ENCODE measurements around the gene HDAC1.
"Not testable (repeated sequence)": the region's sequence is repeated elsewhere in the genome, so short reads cannot be mapped to it uniquely, and the experiment has no call there.

Gene HDAC1

GRCh38 chr1:32349211-32349708 is 57.4 kb downstream of the HDAC1 start:
- no peak for DNase-seq (ENCODE audit: low spot score)

GRCh38 chr1:32350785-32351398 is 59.0 kb downstream of the HDAC1 start:
- peak; percentile 62 for DNase-seq (ENCODE audit: low spot score)

GRCh38 chr1:32351399-32352238 is 59.7 kb downstream of the HDAC1 start:
- peak; percentile 85 for DNase-seq (ENCODE audit: low spot score)

DNA sequence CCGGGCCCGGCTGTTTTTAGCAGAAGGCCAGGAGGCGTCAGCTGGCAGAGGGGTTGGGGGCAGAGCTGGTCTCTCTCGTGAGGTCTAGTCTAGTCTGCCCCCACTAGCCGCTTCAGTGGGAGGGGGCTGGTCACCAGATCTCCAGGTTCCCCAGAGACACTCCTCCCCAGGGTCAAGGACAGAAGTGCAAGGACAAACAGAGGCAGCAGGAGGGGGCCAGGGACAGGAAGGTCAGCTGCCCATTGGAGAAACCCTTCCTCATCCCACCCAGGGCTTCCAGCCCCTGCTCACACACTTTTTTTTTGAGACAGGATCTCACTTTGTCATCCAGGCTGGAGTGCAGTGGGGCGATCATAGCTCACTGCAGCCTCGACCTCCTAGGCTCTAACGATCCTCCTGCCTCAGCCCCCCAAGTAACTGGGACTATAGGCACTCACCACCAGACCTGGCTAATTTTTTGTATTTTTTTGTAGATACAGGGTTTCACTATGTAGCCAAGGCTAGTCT is 60.4 kb downstream of the HDAC1 start:
- DNase-seq (ENCODE audit: low spot score) = no peak

DNA sequence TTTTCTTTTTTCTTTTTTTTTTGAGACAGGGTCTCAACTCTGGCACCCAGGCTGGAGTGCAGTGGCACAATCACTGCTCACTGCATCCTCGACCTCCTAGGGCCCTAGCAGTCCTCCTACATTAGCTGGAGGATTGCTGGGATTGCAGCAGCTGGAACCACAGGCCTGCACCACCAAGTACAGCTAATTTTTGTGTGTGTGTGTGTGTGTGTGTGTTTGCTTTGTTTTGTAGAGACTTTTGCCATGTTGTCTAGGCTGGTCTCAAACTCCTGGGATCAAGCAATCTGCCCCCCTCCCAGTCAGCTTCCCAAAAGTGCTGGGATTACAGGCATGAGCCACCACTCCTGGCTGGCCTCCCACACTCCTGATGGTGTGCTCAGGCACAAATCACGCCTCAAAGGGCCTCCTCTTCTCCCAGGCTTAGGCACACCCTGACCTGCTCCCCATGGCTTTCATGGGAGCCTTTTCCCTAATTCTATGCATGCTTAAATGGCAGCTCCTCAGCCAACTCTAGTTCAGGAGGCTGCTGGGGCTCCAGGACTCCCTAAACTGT is 61.0 kb downstream of the HDAC1 start:
- DNase-seq (ENCODE audit: low spot score) = no peak

GRCh38 chr1:32353431-32353830 is 61.5 kb downstream of the HDAC1 start:
- no peak for DNase-seq (ENCODE audit: low spot score)

DNA sequence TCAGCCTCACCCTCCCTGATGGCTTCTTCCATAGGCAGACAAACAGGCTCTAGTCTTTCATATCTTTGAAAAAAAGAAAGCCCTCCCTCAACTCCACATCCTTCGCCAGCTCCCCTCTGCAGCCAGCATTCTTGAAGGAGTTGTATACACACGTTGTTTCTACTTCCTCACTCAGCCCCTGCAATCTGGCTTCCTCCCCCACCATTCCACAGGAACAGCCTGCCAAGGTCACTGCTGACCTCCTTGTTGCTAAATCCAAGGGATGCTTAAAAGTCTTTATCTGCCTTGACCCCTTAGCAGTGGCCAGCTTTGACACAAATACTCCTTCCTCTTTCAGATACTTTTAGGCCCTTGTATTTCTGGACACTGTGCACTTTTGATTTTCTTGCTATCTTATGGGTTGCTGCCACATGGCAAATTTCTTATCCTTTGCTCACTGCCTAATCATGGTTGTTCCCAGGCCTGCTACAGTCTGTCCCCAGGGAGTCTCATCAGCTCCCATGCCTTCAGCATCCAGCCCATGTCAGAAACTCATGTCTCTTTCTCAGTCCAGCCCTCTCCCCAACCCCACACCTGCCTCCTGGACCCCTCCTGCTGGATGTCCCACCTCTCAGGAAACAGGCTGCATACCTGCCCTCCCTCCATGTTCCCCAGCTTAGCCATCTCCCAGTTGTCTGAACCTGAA is 62.1 kb downstream of the HDAC1 start:
- DNase-seq (ENCODE audit: low spot score) = no peak

GRCh38 chr1:32355778-32356177 is 63.9 kb downstream of the HDAC1 start:
- not testable (repeated sequence) for DNase-seq (ENCODE audit: low spot score)

- DNase-seq (ENCODE audit: low spot score) = no peak
These were observed 64.6 kb downstream of the HDAC1 start for GRCh38 chr1:32356478-32356877.

DNA sequence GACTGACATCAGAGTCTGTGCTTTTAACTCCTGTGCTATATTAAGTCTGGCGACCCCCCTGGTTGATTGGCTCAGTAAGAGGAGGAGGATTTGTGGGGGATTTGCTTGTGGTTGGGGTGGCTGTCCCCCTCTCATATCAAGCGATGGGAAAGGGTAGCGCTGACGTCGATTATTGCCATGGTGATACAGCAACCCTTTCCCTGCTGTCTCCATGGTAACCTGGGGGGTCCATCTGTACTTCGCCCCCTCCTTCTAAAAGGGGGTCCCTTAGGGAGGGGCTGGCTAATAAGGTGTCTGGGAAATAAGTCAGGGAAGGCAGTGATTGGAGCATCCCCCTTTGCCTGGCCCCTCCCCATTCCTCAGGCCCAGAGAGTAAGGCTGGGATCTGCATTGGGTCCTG is 65.7 kb downstream of the HDAC1 start:
- no peak for DNase-seq (ENCODE audit: low spot score)

GRCh38 chr1:32358435-32358834 is 66.6 kb downstream of the HDAC1 start:
- DNase-seq (ENCODE audit: low spot score) = no peak

- DNase-seq (ENCODE audit: low spot score) = no peak
These were observed 69.4 kb downstream of the HDAC1 start for GRCh38 chr1:32361308-32361673.

DNA sequence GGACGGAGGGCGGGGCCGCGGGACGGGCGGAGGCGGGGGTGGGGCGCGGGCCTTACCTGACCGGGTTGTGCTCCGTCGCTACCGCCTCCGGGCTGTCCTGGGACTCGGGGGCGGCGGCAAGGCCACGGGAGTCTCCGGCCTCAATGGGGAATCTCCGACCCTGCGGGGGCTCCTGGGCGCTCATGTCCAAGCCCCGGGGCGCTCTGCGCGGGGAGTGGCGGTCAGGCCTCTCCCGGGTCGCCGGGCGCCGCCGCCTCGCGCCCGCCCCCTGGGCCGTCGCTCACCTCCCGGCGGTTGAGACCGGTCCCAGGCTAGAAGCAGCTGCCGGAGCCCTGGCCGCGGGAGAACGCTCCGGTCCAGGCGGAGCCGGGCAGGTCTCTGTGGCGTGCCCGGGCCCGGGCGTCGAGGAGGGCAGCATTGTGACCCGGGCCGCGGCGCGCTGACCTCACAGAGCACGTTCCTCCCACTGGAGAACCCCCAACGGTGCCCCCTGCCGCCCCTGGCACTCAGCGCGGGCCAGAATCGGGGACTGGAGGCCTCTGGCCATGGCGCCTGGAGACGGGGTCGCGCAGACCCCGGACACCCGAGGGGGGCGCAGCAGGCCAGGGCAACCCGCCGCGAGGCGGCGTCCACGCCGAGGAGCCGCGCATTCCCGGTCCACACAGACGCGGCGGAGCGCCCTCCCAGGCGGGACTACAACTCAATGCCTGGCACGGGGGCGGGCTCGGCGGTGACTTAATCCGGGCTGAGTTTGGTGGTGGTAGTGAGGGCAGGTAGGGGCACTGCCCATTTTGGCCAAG is 70.0 kb downstream of the HDAC1 start:
- no peak for DNase-seq (ENCODE audit: low spot score)

- DNase-seq (ENCODE audit: low spot score) = no peak
These were observed 70.8 kb downstream of the HDAC1 start, which contains the start of the genes FAM229A and TSSK3 for GRCh38 chr1:32362474-32363313. Gene FAM229A, minus strand, starts transcription at chr1:32362485. Its CDS starts 394 bp downstream, at chr1:32362091. Gene TSSK3, plus strand, starts transcription at chr1:32362539. Its CDS starts 163 bp downstream, at chr1:32362702.

DNA sequence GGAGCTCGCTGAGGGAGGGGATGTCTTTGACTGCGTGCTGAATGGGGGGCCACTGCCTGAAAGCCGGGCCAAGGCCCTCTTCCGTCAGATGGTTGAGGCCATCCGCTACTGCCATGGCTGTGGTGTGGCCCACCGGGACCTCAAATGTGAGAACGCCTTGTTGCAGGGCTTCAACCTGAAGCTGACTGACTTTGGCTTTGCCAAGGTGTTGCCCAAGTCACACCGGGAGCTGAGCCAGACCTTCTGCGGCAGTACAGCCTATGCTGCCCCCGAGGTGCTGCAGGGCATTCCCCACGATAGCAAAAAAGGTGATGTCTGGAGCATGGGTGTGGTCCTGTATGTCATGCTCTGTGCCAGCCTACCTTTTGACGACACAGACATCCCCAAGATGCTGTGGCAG is 71.8 kb downstream of the HDAC1 start:
- no peak for DNase-seq (ENCODE audit: low spot score)

- DNase-seq (ENCODE audit: low spot score) = no peak
These were observed 73.0 kb downstream of the HDAC1 start for GRCh38 chr1:32364836-32365235.

DNA sequence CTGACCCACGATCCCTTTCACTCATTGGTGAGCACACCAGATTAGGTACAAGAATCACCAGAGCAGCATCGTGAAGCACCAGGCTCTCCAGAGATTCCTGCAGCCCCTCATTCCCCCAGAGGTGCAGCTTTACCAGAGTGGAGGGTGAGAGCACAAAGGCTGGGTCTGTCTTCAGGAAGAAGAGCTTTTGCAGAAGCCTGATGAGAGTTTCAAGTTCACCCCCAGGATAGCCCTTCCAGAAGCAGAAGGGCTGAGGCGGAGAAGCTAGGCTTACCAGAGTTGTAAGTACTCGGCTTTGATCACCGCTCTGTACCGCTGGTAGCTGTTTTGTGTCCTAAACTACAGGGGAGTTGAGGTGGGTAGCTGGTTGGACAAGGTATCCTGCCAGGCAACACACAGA is 73.6 kb downstream of the HDAC1 start:
- DNase-seq (ENCODE audit: low spot score) = no peak

GRCh38 chr1:32367912-32368635 is 76.2 kb downstream of the HDAC1 start:
- no peak for DNase-seq (ENCODE audit: low spot score)

DNA sequence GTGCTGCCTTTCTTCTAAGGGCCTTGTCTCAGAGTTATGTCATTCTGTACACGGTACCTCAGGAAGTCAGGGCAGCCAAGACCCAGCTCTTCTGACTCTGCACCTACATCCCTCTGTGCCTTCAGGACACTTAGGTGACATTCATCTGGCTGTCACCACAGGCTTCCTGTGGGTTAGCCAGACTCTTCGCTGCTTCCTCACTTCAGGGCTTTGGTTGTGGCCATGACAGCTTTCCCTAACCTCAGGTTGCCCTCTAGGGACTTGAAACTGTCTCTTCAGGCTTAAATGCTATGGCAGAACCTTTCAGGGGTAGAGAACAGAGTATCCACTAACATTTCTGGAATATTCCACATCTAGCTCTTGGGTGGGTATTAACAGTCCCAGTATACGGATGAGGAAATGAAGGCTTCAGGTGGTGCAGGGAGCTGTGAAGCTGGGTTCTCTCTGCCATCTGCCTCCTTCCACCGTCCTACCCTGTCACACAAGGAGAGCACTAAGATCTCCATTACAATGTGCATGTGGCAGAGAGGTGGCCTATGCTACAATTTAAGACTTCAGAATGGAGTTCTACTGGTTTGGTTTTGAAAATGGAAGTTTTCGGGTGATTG is 80.4 kb downstream of the HDAC1 start:
- DNase-seq (ENCODE audit: low spot score) = no peak
